NCI-H526 (cell line): Measurements from ENCODE around the gene TMPRSS12.
"Not testable (repeated sequence)": the region's sequence is repeated elsewhere in the genome, so short reads cannot be mapped to it uniquely, and the experiment has no call there.

ENCODE experiments used
- DNase-seq, 2 experiments: peaks; one replicate each; lab custom pipeline; 2025; lab: John Stamatoyannopoulos, UW

TMPRSS12 gene

DNA sequence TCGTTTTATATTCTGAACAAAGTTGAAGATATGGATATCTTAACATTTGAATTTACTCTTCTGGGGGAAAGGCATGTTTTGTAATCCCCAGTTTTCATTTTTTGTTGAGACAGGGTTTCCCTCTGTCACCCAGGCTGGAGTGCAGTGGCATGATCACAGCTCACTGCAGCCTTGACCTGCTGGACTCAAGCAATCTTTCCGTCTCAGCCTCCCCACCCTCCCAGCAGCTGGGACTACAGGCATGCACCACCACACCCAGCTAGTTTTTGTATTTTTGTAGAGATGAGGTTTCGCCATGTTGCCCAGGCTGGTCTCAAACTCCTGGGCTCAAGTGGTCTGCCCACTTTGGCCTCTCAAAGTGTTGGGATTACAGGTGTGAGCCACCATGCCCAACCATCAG, 84.2 kb downstream of the TMPRSS12 start:
- DNase-seq, result not testable (repeated sequence)

DNA sequence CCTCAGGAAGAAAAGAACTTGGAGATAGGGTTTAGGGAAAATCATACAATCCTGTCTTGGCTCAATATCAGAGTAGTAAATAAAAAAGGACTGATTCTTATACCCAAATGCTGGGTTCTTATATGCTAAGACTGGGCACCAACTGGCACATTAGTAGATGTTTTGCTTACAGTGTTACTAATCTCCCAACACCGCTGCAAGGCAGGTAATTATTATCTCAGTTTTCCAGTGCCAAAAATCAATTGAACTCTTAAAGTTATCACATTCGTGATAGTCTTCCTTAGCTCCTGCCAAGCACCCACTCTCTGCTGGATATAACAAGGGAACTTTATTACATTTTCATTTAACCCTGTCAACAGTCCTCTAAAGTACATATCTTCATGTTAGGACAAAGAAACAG, 84.6 kb downstream of the TMPRSS12 start:
- no peak for DNase-seq

- no peak for DNase-seq
Observed at GRCh38 chr12:50927766-50928224, 85.1 kb downstream of the TMPRSS12 start.

DNA sequence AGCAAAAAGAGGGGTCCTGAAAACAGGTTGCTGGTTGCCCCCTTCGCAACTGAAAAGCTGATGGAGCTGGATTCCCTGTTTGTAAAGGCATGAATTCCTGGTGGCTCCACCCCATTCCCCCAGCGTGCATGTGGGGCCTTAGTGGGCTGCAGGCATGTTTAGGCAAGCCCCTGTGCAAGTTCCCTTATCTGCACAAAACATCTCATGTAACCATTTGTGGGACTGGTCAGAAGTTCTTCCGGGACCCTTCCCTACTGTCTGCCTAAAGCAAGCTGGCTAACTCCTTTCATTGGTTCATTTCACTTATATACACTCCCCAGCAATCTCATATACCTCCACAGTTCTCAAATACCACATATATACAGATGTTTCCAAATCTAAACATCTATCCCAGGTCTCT, 85.7 kb downstream of the TMPRSS12 start:
- peak in 1 of 2 experiments; percentile 31 for DNase-seq

DNA sequence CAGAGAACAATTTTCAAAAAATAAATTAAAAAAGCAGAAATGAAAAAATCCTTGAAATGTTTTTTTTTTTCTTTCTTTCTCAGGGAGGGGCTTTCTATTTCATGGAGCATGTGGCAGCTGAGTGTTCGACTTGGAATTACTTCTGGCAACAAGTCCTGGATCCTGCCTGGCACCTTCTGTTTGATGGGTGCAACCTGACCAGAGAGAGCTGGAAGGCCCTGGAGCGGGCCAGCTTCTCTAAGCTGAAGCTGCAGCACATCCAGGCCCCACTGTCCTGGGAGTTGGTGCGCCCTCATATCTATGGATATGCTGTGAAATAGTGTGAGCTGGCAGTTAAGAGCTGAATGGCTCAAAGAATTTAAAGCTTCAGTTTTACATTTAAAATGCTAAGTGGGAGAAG, 87.1 kb downstream of the TMPRSS12 start:
- DNase-seq, result no peak

GRCh38 chr12:50930477-50930876, 87.8 kb downstream of the TMPRSS12 start:
- not testable (repeated sequence) for DNase-seq

- no peak for DNase-seq
Observed at GRCh38 chr12:50932787-50933280, 90.1 kb downstream of the TMPRSS12 start.

GRCh38 chr12:50933459-50934124, 90.9 kb downstream of the TMPRSS12 start:
- no peak for DNase-seq

- DNase-seq, result no peak
Observed at GRCh38 chr12:50934371-50934851, 91.7 kb downstream of the TMPRSS12 start.

- DNase-seq, result no peak
Observed at GRCh38 chr12:50934981-50935807, 92.5 kb downstream of the TMPRSS12 start.

DNA sequence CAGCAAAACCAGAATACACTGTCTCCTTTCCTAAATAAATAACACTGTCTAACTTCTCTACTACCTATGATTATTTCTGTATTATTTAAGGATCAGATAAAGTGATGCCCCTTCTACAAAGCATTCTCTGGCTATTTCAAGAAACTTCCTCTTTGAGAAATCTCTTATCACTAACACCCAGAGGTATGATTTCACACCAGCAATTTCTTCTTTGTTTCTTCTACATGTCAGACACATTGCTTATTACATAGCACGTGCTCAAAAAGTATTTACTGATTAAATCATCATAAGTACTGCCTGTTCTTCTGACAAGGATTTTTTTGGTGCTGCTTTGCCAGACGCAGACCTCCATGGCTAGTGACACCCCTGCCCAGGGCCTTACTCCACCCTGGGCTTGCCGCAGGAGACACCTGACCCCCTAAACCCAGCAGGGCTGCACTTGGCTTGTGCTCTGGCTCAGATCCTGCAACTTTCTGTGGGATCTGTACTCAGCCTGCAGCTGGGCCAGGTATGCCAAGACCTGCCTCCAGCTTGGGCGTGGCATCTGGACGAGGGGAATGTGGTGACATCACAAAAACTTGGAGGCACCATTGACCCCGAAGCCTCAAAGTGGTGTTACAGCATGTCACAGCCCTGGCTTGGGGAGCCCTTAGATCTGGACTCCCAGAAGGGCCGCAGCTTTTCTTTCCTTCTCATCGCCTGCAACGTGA, 94.2 kb downstream of the TMPRSS12 start:
- no peak for DNase-seq
